HFFc6 (cell line): ENCODE results near the gene ARHGAP40. TPM values are rescaled to one million over a fixed set of nuclear protein-coding genes. Genes with fewer than 3 reads are reported as not detected.

ENCODE experiments used
- DNase-seq: peaks from one replicate; pipeline ENCODE4 v3.0.0-alpha.2; 2018
- H3K27ac Mint-ChIP-seq: 2 replicates; pipeline ENCODE4 v1.8.0; 2020; ENCODE audit warnings: mild to moderate bottlenecking, mixed read lengths
- H3K27me3 Mint-ChIP-seq: 2 replicates; pipeline ENCODE4 v1.8.0; 2021; ENCODE audit warnings: mild to moderate bottlenecking, moderate library complexity, mixed read lengths; ENCODE audit not compliant: insufficient read depth
- H3K36me3 Mint-ChIP-seq: 2 replicates; pipeline ENCODE4 v1.8.0; 2021; ENCODE audit warnings: low read depth, mixed read lengths
- H3K4me1 Mint-ChIP-seq: 2 replicates; pipeline ENCODE4 v1.8.0; 2020; ENCODE audit warnings: low read depth, mixed read lengths
- H3K4me3 Mint-ChIP-seq: 2 replicates; pipeline ENCODE4 v1.8.0; 2020; ENCODE audit warnings: mild to moderate bottlenecking, moderate library complexity, mixed read lengths
- H3K9me3 Mint-ChIP-seq: 2 replicates; pipeline ENCODE4 v1.8.0; 2020; ENCODE audit warnings: mild to moderate bottlenecking, mixed read lengths
- CTCF ChIP-seq: fragments of 200-600 bp; sonication (generic); IDR thresholded peaks from 2 replicates; pipeline ENCODE4 v1.5.0; 2021; ENCODE audit warnings: antibody characterized with exemption, mild to moderate bottlenecking
- total RNA-seq, 6 experiments: library from RNA; stranded (reverse); fragmentation: NEBNext Ultra II Directional; extraction: Animal tissue kit (Norgen Biotek cat#: 25700); gene quantifications; 2 replicates in 1 of 6; 3 replicates in 5 of 6; pipeline ENCODE4 v1.2.3, GENCODE V29; 2021

ARHGAP40 gene
- total RNA-seq, 6 experiments from 2014 or later = 0.09 to 0.75 (median 0.48) TPM; not detected in 1

- Mint-ChIP-seq H3K36me3 (no peaks in the 10 kb centered on the region), H3K4me1 (peaks cover 6% of the 10 kb centered on the region; the same call in 1 of the 2 replicates), H3K4me3 (no peak overlapping the region), H3K27me3 (peaks cover 51% of the 10 kb centered on the region), H3K9me3 (no peaks in the 10 kb centered on the region), H3K27ac (no peak overlapping the region)
- TF ChIP-seq CTCF = no peak
- DNase-seq = no peak
Observed at GRCh38 chr20:38671186-38671585, 69.6 kb downstream of the ARHGAP40 start.

- no peaks in the 10 kb centered on the region for H3K36me3 Mint-ChIP-seq
- H3K4me3 Mint-ChIP-seq = no peak overlapping the region
- H3K27me3 Mint-ChIP-seq = peaks cover 50% of the 10 kb centered on the region
- H3K9me3 Mint-ChIP-seq = no peaks in the 10 kb centered on the region
- no peak for TF ChIP-seq CTCF
- DNase-seq = no peak
- no peak overlapping the region for H3K27ac Mint-ChIP-seq
- peaks cover 6% of the 10 kb centered on the region; the same call in 1 of the 2 replicates for H3K4me1 Mint-ChIP-seq
Observed at GRCh38 chr20:38671701-38672292, 70.2 kb downstream of the ARHGAP40 start.

- no peak for DNase-seq
- TF ChIP-seq CTCF = no peak
- Mint-ChIP-seq H3K4me3 (no peak overlapping the region), H3K27me3 (peaks cover 48% of the 10 kb centered on the region), H3K36me3 (no peaks in the 10 kb centered on the region), H3K4me1 (peaks cover 6% of the 10 kb centered on the region; the same call in 1 of the 2 replicates), H3K9me3 (no peaks in the 10 kb centered on the region), H3K27ac (no peak overlapping the region)
Observed at GRCh38 chr20:38672504-38672903, 70.9 kb downstream of the ARHGAP40 start.

- Mint-ChIP-seq H3K36me3 (no peaks in the 10 kb centered on the region), H3K9me3 (no peaks in the 10 kb centered on the region), H3K4me1 (peaks cover 6% of the 10 kb centered on the region; the same call in 1 of the 2 replicates), H3K27ac (no peak overlapping the region), H3K27me3 (peaks cover 42% of the 10 kb centered on the region), H3K4me3 (peak overlapping the region; percentile 77)
- DNase-seq = no peak
- TF ChIP-seq CTCF = no peak
Observed at GRCh38 chr20:38673261-38673660, 71.7 kb downstream of the ARHGAP40 start.

GRCh38 chr20:38673725-38674091 lies 72.1 kb downstream of the ARHGAP40 start:
- Mint-ChIP-seq H3K9me3 (no peaks in the 10 kb centered on the region), H3K27me3 (peaks cover 38% of the 10 kb centered on the region), H3K4me1 (peaks cover 6% of the 10 kb centered on the region; the same call in 1 of the 2 replicates), H3K4me3 (peak overlapping the region; percentile 77), H3K27ac (no peak overlapping the region), H3K36me3 (no peaks in the 10 kb centered on the region)
- TF ChIP-seq CTCF = no peak
- DNase-seq = no peak
